Dendritic cell treated with granulocyte-macrophage colony-stimulating factor and Interleukin-4, amounts not matched to agents 40 ng/mL and 50 ng/mL, for 4 days (primary cell): ENCODE data around the gene SGK1.
"Not testable (repeated sequence)": the region's sequence is repeated elsewhere in the genome, so short reads cannot be mapped to it uniquely, and the experiment has no call there.

ENCODE experiments used
- H3K27ac Mint-ChIP-seq: one replicate; pipeline ENCODE4 v1.8.0; 2022; ENCODE audit warnings: mild to moderate bottlenecking, mixed read lengths
- H3K27me3 Mint-ChIP-seq: one replicate; pipeline ENCODE4 v1.8.0; 2022; ENCODE audit warnings: mild to moderate bottlenecking, mixed read lengths
- H3K36me3 Mint-ChIP-seq: one replicate; pipeline ENCODE4 v1.8.0; 2022; ENCODE audit warnings: low read depth, mixed read lengths
- H3K4me1 Mint-ChIP-seq: one replicate; pipeline ENCODE4 v1.8.0; 2022; ENCODE audit warnings: low read depth, mixed read lengths
- H3K4me3 Mint-ChIP-seq: one replicate; pipeline ENCODE4 v1.8.0; 2022; ENCODE audit warnings: mild to moderate bottlenecking, moderate library complexity, mixed read lengths
- H3K9me3 Mint-ChIP-seq: one replicate; pipeline ENCODE4 v1.8.0; 2022; ENCODE audit warnings: mixed read lengths
- intact Hi-C: fragments of 100-400 bp; cut with micrococcal nuclease; formaldehyde crosslinking; loops from one replicate; pipeline ENCODE4 v1.15.0; 2022

Gene SGK1

GRCh38 chr6:134343066-134343465 is 25.2 kb upstream of the SGK1 start:
- H3K9me3 Mint-ChIP-seq, result no peaks in the 10 kb centered on the region
- H3K36me3 Mint-ChIP-seq, result no peaks in the 10 kb centered on the region
- H3K27me3 Mint-ChIP-seq, result no peaks in the 10 kb centered on the region
- peaks cover 32% of the 10 kb centered on the region for H3K4me1 Mint-ChIP-seq
- H3K27ac Mint-ChIP-seq, result no peak overlapping the region
- intact Hi-C loops, result no loop called here
- no peak overlapping the region for H3K4me3 Mint-ChIP-seq

- Mint-ChIP-seq H3K9me3 (no peaks in the 10 kb centered on the region), H3K27me3 (no peaks in the 10 kb centered on the region), H3K27ac (no peak overlapping the region), H3K4me1 (peaks cover 36% of the 10 kb centered on the region), H3K4me3 (no peak overlapping the region), H3K36me3 (no peaks in the 10 kb centered on the region)
- intact Hi-C loops, result no loop called here
Measured at GRCh38 chr6:134341999-134342567, 24.2 kb upstream of the SGK1 start.

GRCh38 chr6:134340179-134340975 is 22.5 kb upstream of the SGK1 start:
- no peaks in the 10 kb centered on the region for H3K9me3 Mint-ChIP-seq
- H3K27me3 Mint-ChIP-seq, result no peaks in the 10 kb centered on the region
- H3K27ac Mint-ChIP-seq, result no peak overlapping the region
- H3K4me3 Mint-ChIP-seq, result no peak overlapping the region
- no peaks in the 10 kb centered on the region for H3K36me3 Mint-ChIP-seq
- intact Hi-C loops, result no loop called here
- H3K4me1 Mint-ChIP-seq, result peaks cover 19% of the 10 kb centered on the region

- H3K9me3 Mint-ChIP-seq, result no peaks in the 10 kb centered on the region
- no peaks in the 10 kb centered on the region for H3K27me3 Mint-ChIP-seq
Measured at GRCh38 chr6:134339216-134339615, 21.3 kb upstream of the SGK1 start.

GRCh38 chr6:134331256-134331655 is 13.3 kb upstream of the SGK1 start:
- Mint-ChIP-seq H3K4me1 (no peaks in the 10 kb centered on the region), H3K36me3 (peaks cover under 1% of the 10 kb centered on the region), H3K4me3 (no peak overlapping the region), H3K27me3 (no peaks in the 10 kb centered on the region), H3K27ac (no peak overlapping the region), H3K9me3 (peaks cover 4% of the 10 kb centered on the region)
- intact Hi-C loops, result no loop called here

More at GRCh38 chr6:134339216-134339615, 21.3 kb upstream of the SGK1 start:
- Mint-ChIP-seq H3K4me3 (no peak overlapping the region), H3K27ac (no peak overlapping the region), H3K4me1 (peaks cover 18% of the 10 kb centered on the region), H3K36me3 (no peaks in the 10 kb centered on the region)
- intact Hi-C loops, result no loop called here

- H3K36me3 Mint-ChIP-seq, result peaks cover 8% of the 10 kb centered on the region
- peaks cover 11% of the 10 kb centered on the region for H3K9me3 Mint-ChIP-seq
- no peak overlapping the region for H3K27ac Mint-ChIP-seq
- intact Hi-C loops, result no loop called here
- H3K4me1 Mint-ChIP-seq, result no peaks in the 10 kb centered on the region
- no peak overlapping the region for H3K4me3 Mint-ChIP-seq
- no peaks in the 10 kb centered on the region for H3K27me3 Mint-ChIP-seq
Measured at GRCh38 chr6:134330555-134330954, 12.6 kb upstream of the SGK1 start.

- no peak overlapping the region for H3K27ac Mint-ChIP-seq
- H3K27me3 Mint-ChIP-seq, result peaks cover under 1% of the 10 kb centered on the region
- peaks cover 13% of the 10 kb centered on the region for H3K9me3 Mint-ChIP-seq
- H3K4me1 Mint-ChIP-seq, result no peaks in the 10 kb centered on the region
- H3K4me3 Mint-ChIP-seq, result no peak overlapping the region
- peaks cover 8% of the 10 kb centered on the region for H3K36me3 Mint-ChIP-seq
- intact Hi-C loops, result no loop called here
Measured at GRCh38 chr6:134328792-134329191, 10.9 kb upstream of the SGK1 start.

GRCh38 chr6:134328138-134328537 is 10.2 kb upstream of the SGK1 start:
- Mint-ChIP-seq H3K4me3 (no peak overlapping the region), H3K4me1 (no peaks in the 10 kb centered on the region), H3K9me3 (peaks cover 13% of the 10 kb centered on the region), H3K36me3 (peaks cover 8% of the 10 kb centered on the region), H3K27ac (no peak overlapping the region), H3K27me3 (peaks cover 1% of the 10 kb centered on the region)
- intact Hi-C loops, result no loop called here

GRCh38 chr6:134326192-134326591 is 8.3 kb upstream of the SGK1 start:
- H3K27ac Mint-ChIP-seq, H3K36me3 Mint-ChIP-seq: not testable (repeated sequence)

GRCh38 chr6:134324766-134325165 is 6.9 kb upstream of the SGK1 start:
- Mint-ChIP-seq H3K4me1 (no peaks in the 10 kb centered on the region), H3K4me3 (no peak overlapping the region), H3K27me3 (peaks cover 1% of the 10 kb centered on the region), H3K36me3 (peaks cover 8% of the 10 kb centered on the region), H3K27ac (no peak overlapping the region), H3K9me3 (peaks cover 24% of the 10 kb centered on the region)
- intact Hi-C loops, result no loop called here

More at GRCh38 chr6:134326192-134326591, 8.3 kb upstream of the SGK1 start:
- H3K4me3 Mint-ChIP-seq, intact Hi-C loops, H3K4me1 Mint-ChIP-seq, H3K27me3 Mint-ChIP-seq: not testable (repeated sequence)
- H3K9me3 Mint-ChIP-seq, result peaks cover 13% of the 10 kb centered on the region

- H3K36me3 Mint-ChIP-seq, result peaks cover 8% of the 10 kb centered on the region
- H3K27ac Mint-ChIP-seq, result no peak overlapping the region
- H3K4me1 Mint-ChIP-seq, result no peaks in the 10 kb centered on the region
- H3K27me3 Mint-ChIP-seq, result peaks cover 1% of the 10 kb centered on the region
- H3K4me3 Mint-ChIP-seq, result no peak overlapping the region
- H3K9me3 Mint-ChIP-seq, result peaks cover 31% of the 10 kb centered on the region
- intact Hi-C loops, result no loop called here
Measured at GRCh38 chr6:134324141-134324540, 6.2 kb upstream of the SGK1 start.

GRCh38 chr6:134323698-134324097 is 5.8 kb upstream of the SGK1 start:
- Mint-ChIP-seq H3K9me3 (peaks cover 33% of the 10 kb centered on the region), H3K27ac (no peak overlapping the region), H3K27me3 (peaks cover 6% of the 10 kb centered on the region), H3K36me3 (peaks cover 8% of the 10 kb centered on the region), H3K4me1 (no peaks in the 10 kb centered on the region), H3K4me3 (no peak overlapping the region)
- intact Hi-C loops, result no loop called here

- H3K9me3 Mint-ChIP-seq, result peaks cover 33% of the 10 kb centered on the region
Measured at GRCh38 chr6:134323294-134323693, 5.4 kb upstream of the SGK1 start.

GRCh38 chr6:134322216-134322615 is 4.3 kb upstream of the SGK1 start:
- Mint-ChIP-seq H3K27me3 (peaks cover 19% of the 10 kb centered on the region), H3K27ac (no peak overlapping the region), H3K36me3 (peaks cover 8% of the 10 kb centered on the region), H3K9me3 (peaks cover 33% of the 10 kb centered on the region), H3K4me1 (peaks cover 11% of the 10 kb centered on the region), H3K4me3 (no peak overlapping the region)
- intact Hi-C loops, result no loop called here

More at GRCh38 chr6:134323294-134323693, 5.4 kb upstream of the SGK1 start:
- Mint-ChIP-seq H3K4me1 (no peaks in the 10 kb centered on the region), H3K27me3 (peaks cover 9% of the 10 kb centered on the region), H3K27ac (no peak overlapping the region), H3K36me3 (peaks cover 8% of the 10 kb centered on the region), H3K4me3 (no peak overlapping the region)
- intact Hi-C loops, result no loop called here
